ENCODE results near the gene HMG20B. TPM values are rescaled to one million over a fixed set of nuclear protein-coding genes. Genes with fewer than 3 reads are reported as not detected.

HMG20B gene
- total and polyA plus RNA-seq, 2 of the 8 experiments (the other 6 are each of a cell fraction or from before 2014, with no cell fraction given): 42.9 to 74.2 TPM

GRCh38 chr19:3532154-3532786 is 40.5 kb upstream of the HMG20B start:
- POLR2A ChIA-PET (ENCODE audit: partially characterized antibody): interaction anchor here (0.6 to 2.1 kb wide), 11 partner anchors 10 to 45 kb away, joined by 3 to 7 read pairs (median 3); partner anchors contain the start of gene MFSD12
- FAIRE-seq (no peak), DNase-seq (ENCODE audit: low read depth in 1 of 2, low spot score in 2 of 2) (no peak)
- no peaks in the 10 kb centered on the region for H3K9me3 ChIP-seq (ENCODE audit: insufficient read depth in 2 of 2, low read depth in 1 of 2, low read length in 1 of 2)
- H3K4me3 ChIP-seq (ENCODE audit: extremely low read depth in 1 of 4, insufficient read depth in 2 of 4, low read depth in 3 of 4, low read length in 4 of 4): no peak overlapping the region
- no peak overlapping the region for H2BK120ac ChIP-seq (replicated peaks; ENCODE audit: low read depth, low read length)
- peaks cover 7 to 40% (median 26%) of the 10 kb centered on the region in 4 experiments; a peak in 7 of 8 replicates for H3K36me3 ChIP-seq (ENCODE audit: control insufficient read depth in 2 of 4, insufficient read depth in 4 of 4, low read length in 3 of 4)
- H2BK15ac ChIP-seq (ENCODE audit: low read length): no peak overlapping the region
- no peak overlapping the region for H3K23ac ChIP-seq (ENCODE audit: insufficient read length)
- H3K4ac ChIP-seq (replicated peaks; ENCODE audit: insufficient read length, low read depth, low read length): no peak overlapping the region
- H2BK12ac ChIP-seq (ENCODE audit: low read depth, low read length): no peak overlapping the region
- H4K91ac ChIP-seq (replicated peaks; ENCODE audit: insufficient read length, low read length): no peak overlapping the region
- no peaks in the 10 kb centered on the region; a peak in 1 of 7 replicates for H3K4me1 ChIP-seq (replicated peaks in 1 of 4; ENCODE audit: control insufficient read depth in 3 of 4, insufficient read depth in 4 of 4, low read length in 3 of 4)
- no peak overlapping the region; the same call in 1 of the 2 replicates for H4K8ac ChIP-seq (ENCODE audit: extremely low read depth, insufficient read depth, low read length)
- 95% methylated on average over 29 of the region's 33 CpGs; no CpG with 5 or more reads in 1 of the 2 experiments for WGBS, 2 experiments (ENCODE audit: extremely low coverage in 1 of 2, insufficient coverage in 1 of 2, insufficient read length in 1 of 2, insufficient replicate concordance in 2 of 2, low coverage in 1 of 2, low lambda C conversion rate in 2 of 2, missing lambda C conversion rate in 1 of 2)
- no peak overlapping the region for H3K18ac ChIP-seq (ENCODE audit: extremely low read depth, low read length)
- H3K27me3 ChIP-seq (replicated peaks in 1 of 4; ENCODE audit: control insufficient read depth in 3 of 4, extremely low read depth in 1 of 4, insufficient read depth in 3 of 4, low read length in 3 of 4): no peaks in the 10 kb centered on the region
- H4K20me1 ChIP-seq (replicated peaks in 1 of 2; ENCODE audit: control insufficient read depth in 1 of 2, insufficient read depth in 2 of 2, low read length in 2 of 2): peaks cover 1 to 9% of the 10 kb centered on the region in 2 experiments
- CTCF ChIA-PET (ENCODE audit: partially characterized antibody): interaction anchor here (0.6 to 6.9 kb wide), 5 partner anchors 12 to 45 kb away, joined by 3 to 54 read pairs (median 4); partner anchors contain the start of gene MFSD12
- no peak overlapping the region for H3K27ac ChIP-seq (ENCODE audit: low read depth, low read length)
- no peak overlapping the region for H2AK5ac ChIP-seq (ENCODE audit: low read depth, low read length)
- no peaks in the 10 kb centered on the region for H3K79me1 ChIP-seq (ENCODE audit: low read depth, low read length)
- no peak overlapping the region for H2AFZ ChIP-seq (ENCODE audit: low read length)
- H4K5ac ChIP-seq (ENCODE audit: insufficient read length, low read depth, low read length): no peak overlapping the region
- no peak overlapping the region for H3K4me2 ChIP-seq (ENCODE audit: insufficient read depth in 1 of 2, low read depth in 2 of 2, low read length in 2 of 2)
- no peaks in the 10 kb centered on the region for H3K79me2 ChIP-seq (ENCODE audit: control insufficient read depth in 1 of 2, insufficient read depth in 2 of 2, low read length in 2 of 2)
- no peak overlapping the region for H2BK5ac ChIP-seq (ENCODE audit: low read depth, low read length)
- peaks cover 9% of the 10 kb centered on the region; the same call in 1 of the 2 replicates for H3K23me2 ChIP-seq (ENCODE audit: low read depth, low read length)
- no peak overlapping the region for H3K14ac ChIP-seq (ENCODE audit: insufficient read length)
- TF ChIP-seq FOSL1 (IDR thresholded peaks at IDR 0.05; ENCODE audit: insufficient read depth, low read depth, low read length): no peak
- TF ChIP-seq SRF (IDR thresholded peaks at IDR 0.05; ENCODE audit: low read depth, low read length): no peak
- no peak for TF ChIP-seq GABPA (IDR thresholded peaks at IDR 0.05; ENCODE audit: borderline replicate concordance, insufficient read depth, low read length)
- no peak for TF ChIP-seq ZNF274 (IDR thresholded peaks at IDR 0.05; ENCODE audit: borderline replicate concordance, extremely low read depth, low read length)
- no peak for TF ChIP-seq RAD21 (IDR thresholded peaks at IDR 0.05 in 1 of 2, conservative IDR thresholded peaks at IDR 0.05 in 1 of 2; ENCODE audit: low read depth in 2 of 2, low read length in 2 of 2)
- TF ChIP-seq CHD2 (IDR thresholded peaks at IDR 0.05; ENCODE audit: low read length): no peak
- TF ChIP-seq, protein P1, sequence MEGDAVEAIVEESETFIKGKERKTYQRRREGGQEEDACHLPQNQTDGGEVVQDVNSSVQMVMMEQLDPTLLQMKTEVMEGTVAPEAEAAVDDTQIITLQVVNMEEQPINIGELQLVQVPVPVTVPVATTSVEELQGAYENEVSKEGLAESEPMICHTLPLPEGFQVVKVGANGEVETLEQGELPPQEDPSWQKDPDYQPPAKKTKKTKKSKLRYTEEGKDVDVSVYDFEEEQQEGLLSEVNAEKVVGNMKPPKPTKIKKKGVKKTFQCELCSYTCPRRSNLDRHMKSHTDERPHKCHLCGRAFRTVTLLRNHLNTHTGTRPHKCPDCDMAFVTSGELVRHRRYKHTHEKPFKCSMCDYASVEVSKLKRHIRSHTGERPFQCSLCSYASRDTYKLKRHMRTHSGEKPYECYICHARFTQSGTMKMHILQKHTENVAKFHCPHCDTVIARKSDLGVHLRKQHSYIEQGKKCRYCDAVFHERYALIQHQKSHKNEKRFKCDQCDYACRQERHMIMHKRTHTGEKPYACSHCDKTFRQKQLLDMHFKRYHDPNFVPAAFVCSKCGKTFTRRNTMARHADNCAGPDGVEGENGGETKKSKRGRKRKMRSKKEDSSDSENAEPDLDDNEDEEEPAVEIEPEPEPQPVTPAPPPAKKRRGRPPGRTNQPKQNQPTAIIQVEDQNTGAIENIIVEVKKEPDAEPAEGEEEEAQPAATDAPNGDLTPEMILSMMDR (IDR thresholded peaks at IDR 0.05; ENCODE audit: control extremely low read depth in 1 of 3, insufficient read depth in 1 of 3, low read depth in 1 of 3, low read length in 3 of 3): no peak
- no peak for TF ChIP-seq BRCA1 (IDR thresholded peaks at IDR 0.05; ENCODE audit: low read depth, low read length)
- H2BK20ac ChIP-seq (ENCODE audit: low read length): no peak overlapping the region
- H3K9ac ChIP-seq (replicated peaks in 1 of 4; ENCODE audit: extremely low read depth in 1 of 4, low read depth in 3 of 4, low read length in 3 of 4): no peak overlapping the region
- no peak overlapping the region for H3K56ac ChIP-seq (replicated peaks; ENCODE audit: insufficient read length, low read depth, low read length)
